ENCODE measurements around the gene LRFN3.
A peak's percentile ranks its signal among the peaks of the same experiment; 100 is the strongest.

Gene LRFN3

GRCh38 chr19:35911790-35912189 is 24.4 kb upstream of the LRFN3 start:
- in situ Hi-C loops (cut with MboI; ENCODE audit: low pct_unique_long_range_greater_than_20kb, low sequenced_read_pairs, unreplicated experiment): no loop called here
- no peak for TF ChIP-seq CTCF (IDR thresholded peaks at IDR 0.05; ENCODE audit: extremely low read depth, insufficient read depth, missing control alignments)
- no peak for DNase-seq (ENCODE audit: low spot score)

GRCh38 chr19:35913589-35913988 is 22.6 kb upstream of the LRFN3 start:
- in situ Hi-C loops (cut with MboI; ENCODE audit: low pct_unique_long_range_greater_than_20kb, low sequenced_read_pairs, unreplicated experiment): no loop called here
- DNase-seq (ENCODE audit: low spot score): peak; percentile 36
- no peak for TF ChIP-seq CTCF (IDR thresholded peaks at IDR 0.05; ENCODE audit: extremely low read depth, insufficient read depth, missing control alignments)

- peak; percentile 24 for DNase-seq (ENCODE audit: low spot score)
- in situ Hi-C loops (cut with MboI; ENCODE audit: low pct_unique_long_range_greater_than_20kb, low sequenced_read_pairs, unreplicated experiment): no loop called here
- TF ChIP-seq CTCF (IDR thresholded peaks at IDR 0.05; ENCODE audit: extremely low read depth, insufficient read depth, missing control alignments): no peak
Measured at GRCh38 chr19:35915443-35915842, 20.7 kb upstream of the LRFN3 start.

GRCh38 chr19:35919306-35919705 is 16.9 kb upstream of the LRFN3 start:
- DNase-seq (ENCODE audit: low spot score): no peak
- no peak for TF ChIP-seq CTCF (IDR thresholded peaks at IDR 0.05; ENCODE audit: extremely low read depth, insufficient read depth, missing control alignments)
- in situ Hi-C loops (cut with MboI; ENCODE audit: low pct_unique_long_range_greater_than_20kb, low sequenced_read_pairs, unreplicated experiment): no loop called here

- no peak for DNase-seq (ENCODE audit: low spot score)
- no peak for TF ChIP-seq CTCF (IDR thresholded peaks at IDR 0.05; ENCODE audit: extremely low read depth, insufficient read depth, missing control alignments)
- in situ Hi-C loops (cut with MboI; ENCODE audit: low pct_unique_long_range_greater_than_20kb, low sequenced_read_pairs, unreplicated experiment): no loop called here
Measured at GRCh38 chr19:35921012-35921411, 15.2 kb upstream of the LRFN3 start.

GRCh38 chr19:35925501-35925900 is 10.7 kb upstream of the LRFN3 start:
- in situ Hi-C loops (cut with MboI; ENCODE audit: low pct_unique_long_range_greater_than_20kb, low sequenced_read_pairs, unreplicated experiment): no loop called here
- TF ChIP-seq CTCF (IDR thresholded peaks at IDR 0.05; ENCODE audit: extremely low read depth, insufficient read depth, missing control alignments): no peak
- DNase-seq (ENCODE audit: low spot score): no peak

- in situ Hi-C loops (cut with MboI; ENCODE audit: low pct_unique_long_range_greater_than_20kb, low sequenced_read_pairs, unreplicated experiment): no loop called here
- no peak for DNase-seq (ENCODE audit: low spot score)
- TF ChIP-seq CTCF (IDR thresholded peaks at IDR 0.05; ENCODE audit: extremely low read depth, insufficient read depth, missing control alignments): no peak
Measured at GRCh38 chr19:35928507-35928906, 7.7 kb upstream of the LRFN3 start.

Data from GM13977 (cell line).